ENCODE measurements around the gene GLIPR1L2.

GLIPR1L2 gene

GRCh38 chr12:75479963-75480461, 89.1 kb downstream of the GLIPR1L2 start:
- no peak for DNase-seq

GRCh38 chr12:75480469-75480949, 89.6 kb downstream of the GLIPR1L2 start, which contains the start of gene GLIPR1:
Gene GLIPR1, plus strand, starts transcription at chr12:75480755. Its CDS starts 126 bp downstream, at chr12:75480881.
- peak; percentile 56 for DNase-seq

GRCh38 chr12:75481013-75481705, 90.3 kb downstream of the GLIPR1L2 start:
- DNase-seq: no peak

GRCh38 chr12:75481774-75482173, 90.9 kb downstream of the GLIPR1L2 start:
- DNase-seq: no peak

Data from eye (tissue), 1 donor.